Endodermal cell (in vitro differentiated cells): ENCODE data around the gene SLC2A3. TPM values are rescaled to one million over a fixed set of nuclear protein-coding genes. Genes with fewer than 3 reads are reported as not detected.

Source experiments
- DNase-seq: peaks from one replicate; pipeline ENCODE4 v3.0.0-alpha.2; 2017
- H3K27ac ChIP-seq: 2 replicates; pipeline ENCODE4 v1.5.1; 2013; ENCODE audit warnings: mild to moderate bottlenecking, low read depth, low read length, moderate library complexity
- H3K27me3 ChIP-seq: 2 replicates; pipeline ENCODE4 v1.6.1; 2013; ENCODE audit warnings: mild to moderate bottlenecking, low read length, moderate library complexity; ENCODE audit not compliant: insufficient read depth, control insufficient read depth, poor library complexity, severe bottlenecking
- H3K36me3 ChIP-seq: 2 replicates; pipeline ENCODE4 v1.7.0; 2013; ENCODE audit warnings: mild to moderate bottlenecking, low read length, moderate library complexity; ENCODE audit not compliant: control insufficient read depth, insufficient read depth
- H3K4me1 ChIP-seq: one replicate; pipeline ENCODE4 v1.7.0; 2013; ENCODE audit warnings: low read length; ENCODE audit not compliant: control insufficient read depth, insufficient read depth
- H3K4me3 ChIP-seq: 2 replicates; pipeline ENCODE4 v1.5.1; 2013; ENCODE audit warnings: mild to moderate bottlenecking, low read length, moderate library complexity
- H3K9ac ChIP-seq: 2 replicates; pipeline ENCODE4 v1.6.1; 2013; ENCODE audit warnings: mild to moderate bottlenecking, low read length, moderate library complexity; ENCODE audit not compliant: poor library complexity, severe bottlenecking; ENCODE audit errors: extremely low read depth
- H3K9me3 ChIP-seq: 2 replicates; pipeline ENCODE4 v1.6.1; 2013; ENCODE audit warnings: mild to moderate bottlenecking, low read length, moderate library complexity; ENCODE audit not compliant: control insufficient read depth
- H3K27ac Mint-ChIP-seq: 2 replicates; pipeline ENCODE4 v1.8.0; 2020; ENCODE audit warnings: mixed read lengths
- H3K27me3 Mint-ChIP-seq: 2 replicates; pipeline ENCODE4 v1.8.0; 2021; ENCODE audit warnings: mild to moderate bottlenecking, mixed read lengths; ENCODE audit not compliant: insufficient read depth
- H3K36me3 Mint-ChIP-seq: 2 replicates; pipeline ENCODE4 v1.8.0; 2020; ENCODE audit warnings: low read depth, mixed read lengths
- H3K4me1 Mint-ChIP-seq: 2 replicates; pipeline ENCODE4 v1.8.0; 2020; ENCODE audit warnings: mixed read lengths
- H3K4me3 Mint-ChIP-seq: 2 replicates; pipeline ENCODE4 v1.8.0; 2020; ENCODE audit warnings: mild to moderate bottlenecking, moderate library complexity, mixed read lengths
- H3K9me3 Mint-ChIP-seq: 2 replicates; pipeline ENCODE4 v1.8.0; 2020; ENCODE audit warnings: mild to moderate bottlenecking, mixed read lengths
- WGBS, 2 experiments: methylation state at CpG; one replicate each; pipeline versions ENCODE4 v1.1.5 to v1.1.7; 2013; ENCODE audit warnings: missing lambda C conversion rate in 2 of 2, mixed read lengths in 1 of 2; ENCODE audit not compliant: insufficient coverage in 1 of 2, insufficient read length in 1 of 2; 5-methylcytosine and 5-hydroxymethylcytosine counted together
- total RNA-seq, 2 donors: library from RNA; stranded (reverse); fragmentation: NEBNext Ultra II Directional in 1 of 2; extraction: Animal tissue kit (Norgen Biotek cat#: 25700) in 1 of 2; gene quantifications; 2 replicates in 1 of 2; 3 replicates in 1 of 2; pipeline ENCODE4 v1.2.1, GENCODE V29; 2021
- TF ChIP-seq, protein P1 (sequence below): fragments of 200-600 bp; sonication (generic); conservative IDR thresholded peaks from 2 replicates; pipeline ENCODE4 v1.5.0; 2021; ENCODE audit warnings: antibody characterized with exemption, mild to moderate bottlenecking

Gene SLC2A3
- total RNA-seq, 2 donors from 2014 or later = 1,330 to 2,480 TPM

DNA sequence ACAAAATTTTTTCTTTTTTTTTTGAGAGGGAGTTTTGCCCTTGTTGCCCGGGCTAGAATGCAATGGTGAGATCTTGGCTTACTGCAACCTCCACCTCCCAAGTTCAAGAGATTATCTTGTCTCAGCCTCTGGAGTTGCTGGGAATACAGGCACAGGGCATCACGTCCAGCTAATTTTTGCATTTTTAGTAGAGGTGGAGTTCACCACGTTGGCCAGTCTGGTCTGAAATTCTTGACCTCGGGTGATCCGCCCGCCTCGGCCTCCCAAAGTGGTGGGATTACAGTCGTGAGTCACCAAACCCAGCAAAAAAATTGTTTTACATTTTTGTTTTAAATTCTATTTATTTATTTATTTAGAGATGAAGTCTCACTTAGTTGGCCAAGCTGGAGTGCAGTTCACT is 58.6 kb downstream of the SLC2A3 start:
- Mint-ChIP-seq H3K4me1 (peaks cover 9% of the 10 kb centered on the region), H3K27ac (peak overlapping the region; percentile 64), H3K4me3 (no peak overlapping the region), H3K36me3 (peaks cover 8% of the 10 kb centered on the region), H3K9me3 (peaks cover 10% of the 10 kb centered on the region), H3K27me3 (peaks cover 1% of the 10 kb centered on the region)
- DNase-seq = no peak
- H3K27me3 ChIP-seq = no peaks in the 10 kb centered on the region
- H3K4me3 ChIP-seq = no peak overlapping the region
- H3K27ac ChIP-seq = no peak overlapping the region
- no peaks in the 10 kb centered on the region for H3K4me1 ChIP-seq
- no peaks in the 10 kb centered on the region for H3K36me3 ChIP-seq
- H3K9ac ChIP-seq = no peak overlapping the region
- WGBS, 2 experiments = 95 to 100% methylated on average over 3 to 7 of the region's 8 CpGs
- H3K9me3 ChIP-seq = peaks cover 6% of the 10 kb centered on the region
- TF ChIP-seq, protein P1, sequence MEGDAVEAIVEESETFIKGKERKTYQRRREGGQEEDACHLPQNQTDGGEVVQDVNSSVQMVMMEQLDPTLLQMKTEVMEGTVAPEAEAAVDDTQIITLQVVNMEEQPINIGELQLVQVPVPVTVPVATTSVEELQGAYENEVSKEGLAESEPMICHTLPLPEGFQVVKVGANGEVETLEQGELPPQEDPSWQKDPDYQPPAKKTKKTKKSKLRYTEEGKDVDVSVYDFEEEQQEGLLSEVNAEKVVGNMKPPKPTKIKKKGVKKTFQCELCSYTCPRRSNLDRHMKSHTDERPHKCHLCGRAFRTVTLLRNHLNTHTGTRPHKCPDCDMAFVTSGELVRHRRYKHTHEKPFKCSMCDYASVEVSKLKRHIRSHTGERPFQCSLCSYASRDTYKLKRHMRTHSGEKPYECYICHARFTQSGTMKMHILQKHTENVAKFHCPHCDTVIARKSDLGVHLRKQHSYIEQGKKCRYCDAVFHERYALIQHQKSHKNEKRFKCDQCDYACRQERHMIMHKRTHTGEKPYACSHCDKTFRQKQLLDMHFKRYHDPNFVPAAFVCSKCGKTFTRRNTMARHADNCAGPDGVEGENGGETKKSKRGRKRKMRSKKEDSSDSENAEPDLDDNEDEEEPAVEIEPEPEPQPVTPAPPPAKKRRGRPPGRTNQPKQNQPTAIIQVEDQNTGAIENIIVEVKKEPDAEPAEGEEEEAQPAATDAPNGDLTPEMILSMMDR = no peak

DNA sequence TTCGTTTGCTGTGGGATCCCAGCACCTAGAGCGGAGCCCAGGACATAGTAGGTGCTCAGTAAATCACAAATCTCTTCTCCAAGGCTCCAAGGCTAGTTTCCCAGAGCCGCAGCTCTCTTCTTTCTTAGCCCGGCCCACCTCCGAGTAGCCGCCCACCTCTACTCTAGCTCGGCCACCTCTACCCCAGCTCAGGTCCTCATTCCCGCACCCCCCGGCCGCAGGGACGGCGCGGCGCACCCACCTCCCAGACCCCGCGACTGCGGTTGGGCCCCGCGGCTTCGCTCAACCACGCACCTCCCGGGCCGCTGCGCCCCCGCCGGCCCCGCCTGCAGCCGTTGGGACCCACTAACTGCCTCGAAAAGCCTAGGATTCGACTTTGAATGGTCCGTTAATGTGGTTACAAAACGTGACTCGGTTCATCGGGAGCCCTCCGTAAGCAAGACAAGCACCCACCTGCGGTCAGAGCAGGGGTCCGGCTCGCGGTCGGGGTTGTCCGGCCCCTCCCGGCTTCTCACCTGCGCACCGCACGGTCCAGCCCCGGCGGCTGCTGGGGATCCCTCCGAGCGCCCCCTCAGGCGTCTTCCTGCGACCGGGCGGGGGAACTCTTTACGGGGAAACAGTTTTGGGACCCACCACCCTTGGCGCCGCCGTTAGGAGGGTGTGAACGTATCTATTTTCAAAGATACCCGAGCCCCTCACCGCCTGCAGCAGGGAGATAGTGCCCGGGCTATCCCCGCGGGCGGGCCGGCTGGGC is 63.2 kb downstream of the SLC2A3 start, which contains the start of gene SLC2A14:
Gene SLC2A14 (minus strand): TSS at position 350 of the 754 bp plus-strand sequence. CDS start 3,035 bp downstream, outside the sequence.
- TF ChIP-seq, protein P1 = no peak
- H3K4me3 ChIP-seq = no peak within 1 kb of the TSS
- Mint-ChIP-seq H3K4me3 (peak within 1 kb of the TSS; percentile 35), H3K27me3 (peaks cover 7% of the 10 kb centered on the region), H3K4me1 (peaks cover 32% of the 10 kb centered on the region), H3K36me3 (no peaks in the 10 kb centered on the region), H3K9me3 (no peaks in the 10 kb centered on the region), H3K27ac (peak within 1 kb of the TSS; percentile 36)
- DNase-seq = peak; percentile 53
- H3K27me3 ChIP-seq = no peaks in the 10 kb centered on the region
- no peak within 1 kb of the TSS for H3K27ac ChIP-seq
- peaks cover 5% of the 10 kb centered on the region for H3K4me1 ChIP-seq
- 96% methylated on average over 38 to 65 of the region's 65 CpGs for WGBS, 2 experiments
- no peak within 1 kb of the TSS for H3K9ac ChIP-seq
- H3K36me3 ChIP-seq = no peaks in the 10 kb centered on the region
- no peaks in the 10 kb centered on the region for H3K9me3 ChIP-seq

DNA sequence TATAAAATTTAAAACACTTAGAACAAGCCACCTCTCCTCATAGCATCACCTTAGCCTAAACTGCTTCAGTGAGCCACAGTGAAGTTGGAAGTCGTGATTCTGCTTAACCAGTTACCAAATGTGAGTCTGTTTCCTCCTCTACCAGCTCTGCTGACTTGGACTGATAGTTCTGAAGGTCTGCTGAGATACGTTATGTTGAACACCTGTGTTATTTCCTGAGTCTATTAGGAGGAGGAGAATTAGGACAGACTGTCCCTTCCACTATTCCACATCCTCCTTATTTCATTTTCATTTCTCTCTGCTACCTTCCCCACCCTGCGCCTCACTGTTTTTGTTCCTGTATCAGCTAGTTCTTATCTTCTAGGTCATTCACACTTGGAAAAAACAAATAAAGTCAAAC is 65.7 kb downstream of the SLC2A3 start:
- Mint-ChIP-seq H3K9me3 (no peaks in the 10 kb centered on the region), H3K4me1 (peaks cover 32% of the 10 kb centered on the region), H3K27ac (no peak overlapping the region), H3K36me3 (no peaks in the 10 kb centered on the region), H3K4me3 (no peak overlapping the region), H3K27me3 (peaks cover 7% of the 10 kb centered on the region)
- WGBS, 2 experiments = 85 to 92% methylated on average over 2 to 3 of the region's 3 CpGs
- Histone ChIP-seq H3K36me3 (no peaks in the 10 kb centered on the region), H3K9me3 (no peaks in the 10 kb centered on the region), H3K9ac (no peak overlapping the region), H3K27ac (no peak overlapping the region), H3K27me3 (no peaks in the 10 kb centered on the region), H3K4me3 (no peak overlapping the region), H3K4me1 (peaks cover 5% of the 10 kb centered on the region)
- TF ChIP-seq, protein P1 = no peak
- no peak for DNase-seq

Other genes starting within 250 kb of the SLC2A3 start
- gene GDF3, start 240.4 kb downstream of the SLC2A3 start, total RNA-seq = 10 to 100 TPM in 1 of 2 donors, 1 to 10 TPM in 1; 1.3 to 60.7 TPM
- gene DPPA3, start 224.8 kb downstream of the SLC2A3 start, total RNA-seq = 1 to 10 TPM; 1.3 to 4.6 TPM
- not detected for gene CLEC4C, start 188.8 kb downstream of the SLC2A3 start, total RNA-seq
- gene NANOGNB, start 171.0 kb downstream of the SLC2A3 start, total RNA-seq = not detected
- 10 to 100 TPM in 1 of 2 donors, 1 to 10 TPM in 1; 6.1 to 79.5 TPM for gene NANOG, start 146.8 kb downstream of the SLC2A3 start, total RNA-seq
- gene SLC2A14, start 63.3 kb downstream of the SLC2A3 start, total RNA-seq = 10 to 100 TPM; 35.9 to 70.9 TPM
- 10 to 100 TPM; 10.8 to 21.2 TPM for gene FOXJ2, start 96.5 kb upstream of the SLC2A3 start, total RNA-seq
- not detected for gene C3AR1, start 130.2 kb upstream of the SLC2A3 start, total RNA-seq
- 10 to 100 TPM; 19.9 to 33.9 TPM for gene NECAP1, start 146.1 kb upstream of the SLC2A3 start, total RNA-seq
- gene CLEC4A, start 187.4 kb upstream of the SLC2A3 start, total RNA-seq = under 1 TPM in 1 of 2 donors, not detected in 1; 0.53 TPM
- gene ZNF705A, start 220.8 kb upstream of the SLC2A3 start, total RNA-seq = not detected